HG03565 (cell line): ENCODE measurements around the gene SIX5.

ENCODE experiments used
- ATAC-seq: cut with Tn5 transposase; IDR thresholded peaks from one replicate; pipeline ENCODE4 v1.9.1; 2021; ENCODE audit warnings: mild to moderate bottlenecking, moderate library complexity; ENCODE audit not compliant: unreplicated experiment

SIX5 gene

DNA sequence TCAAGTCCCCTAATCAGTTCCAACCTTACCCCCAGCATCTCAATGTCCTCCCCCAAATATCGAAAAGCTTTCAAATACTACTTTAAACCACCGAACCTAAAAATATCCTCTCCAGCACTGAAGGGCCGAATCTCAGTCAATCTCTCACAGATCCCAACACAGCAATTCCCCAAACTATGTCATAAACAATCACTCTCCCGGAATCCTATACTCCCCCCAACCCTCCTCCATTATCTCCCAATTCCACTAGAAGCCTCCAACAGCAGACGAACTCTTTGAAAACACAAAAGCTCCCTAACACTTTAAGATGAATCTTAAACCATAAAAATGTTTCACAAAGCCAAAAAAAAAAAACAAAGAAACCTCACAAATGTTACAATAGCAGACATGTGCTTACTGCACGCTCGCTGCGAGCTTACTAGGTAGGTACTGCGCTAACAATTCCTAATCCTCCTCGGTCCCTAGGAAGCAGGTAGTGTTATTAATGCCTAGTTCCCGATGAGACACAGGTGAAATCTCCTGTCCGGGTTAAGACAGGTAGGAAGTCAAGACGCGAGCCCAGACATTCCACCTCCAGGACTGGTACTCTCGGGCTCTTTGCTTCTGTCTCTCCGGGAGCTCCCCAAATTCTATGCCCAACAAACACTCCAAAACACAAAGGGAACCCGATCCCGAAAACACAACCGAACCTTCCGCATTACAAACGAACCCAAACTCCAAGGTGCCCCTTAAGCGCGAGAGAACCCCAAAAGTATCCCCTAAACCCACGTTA lies 52.5 kb downstream of the SIX5 start:
- no peak for ATAC-seq

DNA sequence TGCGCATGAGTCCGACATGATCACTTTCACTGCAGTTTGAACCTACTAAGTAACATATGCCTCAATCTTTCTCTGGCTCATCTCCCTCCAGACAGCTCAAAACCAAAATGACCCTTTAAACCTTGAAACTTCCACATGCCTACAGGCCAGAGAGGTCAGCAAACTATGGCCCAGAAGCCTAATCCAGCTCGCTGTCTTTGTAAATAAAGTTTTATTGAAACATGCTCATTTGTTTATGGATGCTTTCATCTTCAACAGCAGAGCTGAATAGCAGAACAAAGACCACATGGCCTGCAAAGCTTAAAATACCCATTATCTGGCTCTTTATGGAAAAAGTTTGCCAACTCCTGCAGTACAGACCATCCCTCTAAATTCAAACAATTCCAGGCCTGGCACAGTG lies 53.9 kb downstream of the SIX5 start:
- ATAC-seq: no peak
